Suprapubic skin (tissue), 4 donors: Measurements from ENCODE around the gene AMDHD1. TPM values are rescaled to one million over a fixed set of nuclear protein-coding genes. Genes with fewer than 3 reads are reported as not detected.

Experiments used
- DNase-seq, 2 donors: peaks; one replicate each; pipeline ENCODE4 v3.0.0-alpha.2; 2019; ENCODE audit warnings: low spot score in 2 of 2
- H3K27ac ChIP-seq: fragments of 200-600 bp; sonication (generic); one replicate; pipeline ENCODE4 v1.5.1; 2019
- H3K27me3 ChIP-seq: fragments of 200-600 bp; sonication (generic); one replicate; pipeline ENCODE4 v1.5.1; 2019
- H3K36me3 ChIP-seq: fragments of 200-600 bp; sonication (generic); one replicate; pipeline ENCODE4 v1.5.1; 2019
- H3K4me1 ChIP-seq: fragments of 200-600 bp; sonication (generic); one replicate; pipeline ENCODE4 v1.5.1; 2019
- H3K4me3 ChIP-seq: fragments of 200-600 bp; sonication (generic); one replicate; pipeline ENCODE4 v1.5.1; 2019; ENCODE audit warnings: mild to moderate bottlenecking
- H3K9me3 ChIP-seq: fragments of 200-600 bp; sonication (generic); one replicate; pipeline ENCODE4 v1.5.1; 2019
- EP300 ChIP-seq: sonication (generic); formaldehyde crosslinking; IDR thresholded peaks from one replicate; pipeline ENCODE4 v1.6.1; 2017; ENCODE audit warnings: antibody characterized with exemption
- POLR2A ChIP-seq, 2 donors: fragments of 450-650 bp; IDR thresholded peaks; one replicate each; pipeline ENCODE4 v1.6.1; 2017; ENCODE audit warnings: antibody characterized with exemption in 2 of 2, mild to moderate bottlenecking in 2 of 2, moderate library complexity in 2 of 2
- POLR2AphosphoS5 ChIP-seq, 3 donors: sonication (generic); formaldehyde crosslinking; IDR thresholded peaks; one replicate each; pipeline ENCODE4 v1.6.1; 2017; ENCODE audit warnings: antibody characterized with exemption in 3 of 3
- WGBS: methylation state at CpG from one replicate; pipeline ENCODE4 v1.1.5; 2018; 5-methylcytosine and 5-hydroxymethylcytosine counted together
- total RNA-seq, 4 donors: library from RNA; depleted of rRNA; stranded (reverse); fragments of >200 nt; gene quantifications; one replicate each; pipeline ENCODE4 v1.1.0, GENCODE V29; 2016
- TF ChIP-seq, protein P1 (sequence below), 2 donors: fragments of 200-600 bp in 1 of 2; fragments of 450-650 bp in 1 of 2; sonication (generic) in 1 of 2; IDR thresholded peaks; one replicate each; pipeline ENCODE4 v1.5.1; 2016 to 2019; ENCODE audit warnings: antibody characterized with exemption in 2 of 2, mild to moderate bottlenecking in 1 of 2, moderate library complexity in 1 of 2

AMDHD1 gene
- total RNA-seq, 4 donors from 2014 or later: 0.73 to 1.8 (median 1.2) TPM

DNA sequence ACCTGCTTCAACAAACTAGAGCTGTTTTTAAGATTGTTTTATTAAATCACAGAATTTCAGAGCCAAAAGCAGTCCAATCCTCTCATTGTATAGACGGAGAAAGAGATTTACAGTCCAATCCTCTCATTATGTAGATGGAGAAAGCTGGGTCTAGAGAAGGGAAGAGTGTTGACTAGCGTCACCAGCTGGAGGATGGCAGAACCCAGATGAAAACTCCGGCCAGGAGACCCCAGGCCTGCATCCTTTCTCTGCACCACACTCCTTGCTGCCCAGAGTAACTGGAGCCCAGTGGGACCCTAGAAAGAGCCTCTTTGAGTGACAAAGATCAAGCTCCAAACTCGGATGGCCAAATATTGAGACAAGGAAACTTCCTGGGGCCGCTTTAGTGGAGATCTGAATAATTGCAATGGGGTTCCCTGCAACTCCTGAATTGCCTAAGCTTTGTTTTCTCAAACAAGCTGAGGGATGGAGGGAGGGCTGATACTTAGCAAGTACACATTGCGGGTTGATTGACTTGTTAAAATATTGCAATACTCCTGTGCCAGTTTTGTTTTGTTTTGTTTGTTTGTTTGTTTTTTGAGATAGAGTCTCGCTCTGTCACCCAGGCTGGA lies 12.5 kb downstream of the AMDHD1 start:
- no peaks in the 10 kb centered on the region for H3K4me1 ChIP-seq
- no peaks in the 10 kb centered on the region for H3K36me3 ChIP-seq
- 96% methylated on average over 7 of the region's 7 CpGs for WGBS
- no peak for DNase-seq
- H3K9me3 ChIP-seq: no peaks in the 10 kb centered on the region
- no peak overlapping the region for H3K4me3 ChIP-seq
- no peaks in the 10 kb centered on the region for H3K27me3 ChIP-seq
- no peak for TF ChIP-seq EP300
- TF ChIP-seq POLR2AphosphoS5 (IDR thresholded peaks at IDR 0.05): no peak
- TF ChIP-seq, protein P1, sequence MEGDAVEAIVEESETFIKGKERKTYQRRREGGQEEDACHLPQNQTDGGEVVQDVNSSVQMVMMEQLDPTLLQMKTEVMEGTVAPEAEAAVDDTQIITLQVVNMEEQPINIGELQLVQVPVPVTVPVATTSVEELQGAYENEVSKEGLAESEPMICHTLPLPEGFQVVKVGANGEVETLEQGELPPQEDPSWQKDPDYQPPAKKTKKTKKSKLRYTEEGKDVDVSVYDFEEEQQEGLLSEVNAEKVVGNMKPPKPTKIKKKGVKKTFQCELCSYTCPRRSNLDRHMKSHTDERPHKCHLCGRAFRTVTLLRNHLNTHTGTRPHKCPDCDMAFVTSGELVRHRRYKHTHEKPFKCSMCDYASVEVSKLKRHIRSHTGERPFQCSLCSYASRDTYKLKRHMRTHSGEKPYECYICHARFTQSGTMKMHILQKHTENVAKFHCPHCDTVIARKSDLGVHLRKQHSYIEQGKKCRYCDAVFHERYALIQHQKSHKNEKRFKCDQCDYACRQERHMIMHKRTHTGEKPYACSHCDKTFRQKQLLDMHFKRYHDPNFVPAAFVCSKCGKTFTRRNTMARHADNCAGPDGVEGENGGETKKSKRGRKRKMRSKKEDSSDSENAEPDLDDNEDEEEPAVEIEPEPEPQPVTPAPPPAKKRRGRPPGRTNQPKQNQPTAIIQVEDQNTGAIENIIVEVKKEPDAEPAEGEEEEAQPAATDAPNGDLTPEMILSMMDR (IDR thresholded peaks at IDR 0.05): no peak
- TF ChIP-seq POLR2A (IDR thresholded peaks at IDR 0.05): no peak
- H3K27ac ChIP-seq: no peak overlapping the region

DNA sequence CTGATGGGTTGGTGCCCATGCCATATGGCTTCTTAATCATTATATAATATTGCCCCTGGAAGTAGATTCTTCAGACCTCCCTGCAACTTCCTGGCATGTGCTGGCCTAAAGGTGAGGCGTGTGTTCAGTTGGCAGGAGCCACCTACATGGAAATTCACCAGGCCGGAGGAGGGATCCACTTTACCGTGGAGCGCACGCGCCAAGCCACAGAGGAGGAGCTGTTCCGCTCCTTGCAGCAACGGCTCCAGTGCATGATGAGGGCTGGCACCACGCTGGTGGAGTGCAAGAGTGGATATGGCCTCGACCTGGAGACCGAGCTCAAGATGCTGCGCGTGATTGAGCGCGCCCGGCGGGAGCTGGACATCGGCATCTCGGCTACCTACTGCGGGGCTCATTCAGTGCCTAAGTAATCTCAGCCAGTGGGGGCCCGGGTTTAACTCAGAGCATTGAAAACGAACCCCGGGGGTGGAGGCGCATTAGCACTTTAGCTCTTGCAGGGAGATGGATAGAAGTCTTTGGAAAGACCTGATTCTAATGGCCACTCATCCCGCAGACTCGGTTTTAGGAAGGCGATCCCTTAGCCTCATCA lies 13.5 kb downstream of the AMDHD1 start:
- Histone ChIP-seq H3K27ac (no peak overlapping the region), H3K36me3 (no peaks in the 10 kb centered on the region), H3K4me1 (no peaks in the 10 kb centered on the region), H3K9me3 (no peaks in the 10 kb centered on the region), H3K27me3 (no peaks in the 10 kb centered on the region), H3K4me3 (no peak overlapping the region)
- 62% methylated on average over 27 of the region's 27 CpGs for WGBS
- no peak for DNase-seq
- no peak for TF ChIP-seq POLR2AphosphoS5 (IDR thresholded peaks at IDR 0.05)
- TF ChIP-seq EP300: no peak
- TF ChIP-seq, protein P1 (IDR thresholded peaks at IDR 0.05): no peak
- no peak for TF ChIP-seq POLR2A (IDR thresholded peaks at IDR 0.05)

DNA sequence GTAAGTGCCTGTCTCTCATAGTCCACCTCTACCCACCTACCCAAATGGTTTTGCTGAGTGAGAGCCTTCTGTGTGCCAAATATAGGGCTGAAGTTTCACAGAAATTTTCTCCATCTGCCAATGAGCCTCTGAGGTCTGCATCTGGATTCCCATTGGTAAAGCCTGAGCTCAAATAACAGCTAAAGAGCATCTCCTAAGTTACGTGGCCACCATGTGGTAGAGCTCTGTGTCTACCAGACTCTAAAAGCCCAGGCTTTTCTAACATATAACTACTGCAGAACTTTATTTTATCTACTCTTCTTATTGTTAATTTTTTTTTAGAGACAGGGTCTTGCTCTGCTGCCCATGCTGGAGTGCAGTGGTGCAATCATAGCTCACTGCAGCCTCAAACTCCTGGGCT lies 16.0 kb downstream of the AMDHD1 start:
- Histone ChIP-seq H3K27me3 (no peaks in the 10 kb centered on the region), H3K9me3 (no peaks in the 10 kb centered on the region), H3K36me3 (no peaks in the 10 kb centered on the region), H3K4me1 (no peaks in the 10 kb centered on the region), H3K4me3 (no peak overlapping the region), H3K27ac (no peak overlapping the region)
- WGBS: 50% methylated on average over 1 of the region's 1 CpG
- DNase-seq: no peak
- no peak for TF ChIP-seq POLR2AphosphoS5 (IDR thresholded peaks at IDR 0.05)
- no peak for TF ChIP-seq POLR2A (IDR thresholded peaks at IDR 0.05)
- TF ChIP-seq, protein P1 (IDR thresholded peaks at IDR 0.05): no peak
- no peak for TF ChIP-seq EP300

DNA sequence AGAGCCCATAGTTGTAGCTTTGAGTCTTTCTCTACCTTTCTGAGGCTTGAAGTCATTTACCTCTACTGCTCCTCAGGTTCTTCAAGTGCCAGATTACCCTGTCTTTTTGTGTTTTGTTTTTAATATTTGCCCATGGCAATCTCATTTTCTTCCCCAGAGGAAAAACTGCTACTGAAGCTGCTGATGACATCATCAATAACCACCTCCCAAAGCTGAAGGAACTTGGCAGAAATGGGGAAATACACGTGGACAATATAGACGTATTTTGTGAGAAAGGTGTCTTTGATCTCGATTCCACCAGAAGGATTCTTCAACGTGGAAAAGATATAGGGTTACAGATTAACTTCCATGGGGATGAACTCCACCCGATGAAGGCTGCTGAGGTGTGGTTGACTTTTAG lies 17.1 kb downstream of the AMDHD1 start:
- H3K9me3 ChIP-seq: no peaks in the 10 kb centered on the region
- 55% methylated on average over 5 of the region's 5 CpGs for WGBS

DNA sequence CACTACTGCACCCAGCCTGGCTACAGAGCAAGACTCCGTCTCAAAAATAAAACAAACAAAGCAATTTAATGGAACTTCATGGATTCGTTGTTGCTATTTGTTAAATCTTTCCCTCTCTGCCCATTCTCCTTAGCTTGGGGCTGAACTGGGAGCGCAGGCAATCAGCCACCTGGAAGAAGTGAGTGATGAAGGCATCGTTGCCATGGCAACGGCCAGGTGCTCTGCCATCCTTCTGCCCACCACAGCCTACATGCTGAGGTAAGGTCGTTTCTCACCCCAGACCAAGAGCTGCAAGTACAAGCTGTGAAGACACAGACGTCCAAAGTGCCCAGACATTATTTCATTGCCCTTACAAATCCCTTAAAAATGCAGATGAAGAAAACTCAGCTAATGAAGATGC lies 19.1 kb downstream of the AMDHD1 start:
- H3K27me3 ChIP-seq: no peaks in the 10 kb centered on the region
- WGBS: 74% methylated on average over 7 of the region's 7 CpGs
- H3K27ac ChIP-seq: no peak overlapping the region
- TF ChIP-seq, protein P1 (IDR thresholded peaks at IDR 0.05): no peak
- TF ChIP-seq EP300: no peak
- no peak for TF ChIP-seq POLR2AphosphoS5 (IDR thresholded peaks at IDR 0.05)
- no peak for TF ChIP-seq POLR2A (IDR thresholded peaks at IDR 0.05)
- no peak overlapping the region for H3K4me3 ChIP-seq
- no peak for DNase-seq
- H3K4me1 ChIP-seq: no peaks in the 10 kb centered on the region
- H3K36me3 ChIP-seq: no peaks in the 10 kb centered on the region
- H3K9me3 ChIP-seq: no peaks in the 10 kb centered on the region

More for the DNA sequence above, 17.1 kb downstream of the AMDHD1 start:
- DNase-seq: no peak
- Histone ChIP-seq H3K27me3 (no peaks in the 10 kb centered on the region), H3K27ac (no peak overlapping the region), H3K4me3 (no peak overlapping the region), H3K36me3 (no peaks in the 10 kb centered on the region), H3K4me1 (no peaks in the 10 kb centered on the region)
- no peak for TF ChIP-seq POLR2A (IDR thresholded peaks at IDR 0.05)
- TF ChIP-seq, protein P1 (IDR thresholded peaks at IDR 0.05): no peak
- no peak for TF ChIP-seq POLR2AphosphoS5 (IDR thresholded peaks at IDR 0.05)
- TF ChIP-seq EP300: no peak
